Measurements from ENCODE around the gene ATP5F1A.
"Not testable (repeated sequence)": the region's sequence is repeated elsewhere in the genome, so short reads cannot be mapped to it uniquely, and the experiment has no call there.

Gene ATP5F1A

DNA sequence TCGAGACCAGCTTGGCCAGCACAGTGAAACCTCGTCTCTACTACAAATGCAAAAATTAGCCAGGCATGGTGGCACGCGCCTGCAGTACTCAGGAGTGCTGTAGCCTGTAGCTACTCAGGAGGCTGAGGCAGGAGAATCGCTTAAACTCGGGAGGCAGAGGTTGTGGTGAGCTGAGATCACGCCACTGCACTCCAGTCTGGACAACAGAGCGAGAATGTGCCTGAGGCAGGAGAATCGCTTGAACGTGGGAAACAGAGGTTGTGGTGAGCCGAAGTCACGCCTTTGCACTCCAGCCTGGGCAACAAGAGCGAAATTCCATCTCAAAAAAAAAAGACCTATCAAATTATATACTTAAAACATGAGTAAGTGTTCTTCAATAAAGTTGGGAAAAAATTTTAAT lies 50.7 kb downstream of the ATP5F1A start:
- DNase-seq (ENCODE audit: low read depth): not testable (repeated sequence)

DNA sequence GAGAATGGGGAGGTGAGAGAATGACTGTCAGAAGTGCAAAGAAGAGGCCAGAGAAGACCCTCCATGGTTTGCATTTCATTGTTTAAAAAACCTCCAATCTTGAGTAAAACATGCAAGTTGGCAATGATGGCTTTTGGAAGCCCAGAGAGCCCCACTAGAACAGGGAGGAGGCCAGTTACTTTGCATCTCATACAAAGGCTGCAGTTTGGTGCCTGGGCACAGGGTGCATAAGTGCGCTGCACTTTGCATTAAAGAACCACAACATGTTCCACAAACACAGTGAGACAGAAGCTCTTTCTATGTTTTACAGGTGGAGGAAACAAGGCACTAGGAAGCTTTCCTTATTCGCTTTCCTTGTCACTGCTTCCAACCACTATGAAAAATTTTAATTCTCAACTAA lies 51.4 kb downstream of the ATP5F1A start:
- no peak for DNase-seq (ENCODE audit: low read depth)

- no peak for DNase-seq (ENCODE audit: low read depth)
Observed at GRCh38 chr18:46046126-46046525, 52.0 kb downstream of the ATP5F1A start.

DNA sequence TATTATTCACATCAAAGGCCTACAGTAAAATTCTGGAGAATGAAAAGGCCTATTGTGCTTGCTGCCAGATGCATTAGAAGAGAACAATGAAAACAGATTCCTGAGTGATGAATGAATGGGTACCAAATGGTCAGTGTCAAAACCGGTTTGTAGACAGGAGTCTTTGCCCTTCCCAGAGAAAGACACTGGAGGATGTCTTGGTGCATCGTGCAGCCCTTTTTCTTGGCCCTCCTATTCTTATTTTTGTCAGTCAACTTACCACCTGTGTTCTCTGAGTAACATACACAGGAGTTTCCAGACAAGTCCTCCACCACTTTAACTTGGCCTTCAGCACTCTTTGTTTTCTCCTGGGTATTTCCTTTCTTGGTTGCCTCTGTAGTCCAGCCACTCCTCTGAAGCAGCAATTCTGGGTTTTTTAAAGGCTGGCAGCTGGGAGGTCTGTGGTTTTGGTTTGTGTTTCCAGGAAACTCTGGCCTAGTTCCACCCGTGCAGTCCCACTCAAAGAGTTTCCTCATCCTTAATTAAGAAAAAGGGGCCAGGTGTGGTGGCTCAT lies 55.4 kb downstream of the ATP5F1A start:
- DNase-seq (ENCODE audit: low read depth): peak; percentile 15

DNA sequence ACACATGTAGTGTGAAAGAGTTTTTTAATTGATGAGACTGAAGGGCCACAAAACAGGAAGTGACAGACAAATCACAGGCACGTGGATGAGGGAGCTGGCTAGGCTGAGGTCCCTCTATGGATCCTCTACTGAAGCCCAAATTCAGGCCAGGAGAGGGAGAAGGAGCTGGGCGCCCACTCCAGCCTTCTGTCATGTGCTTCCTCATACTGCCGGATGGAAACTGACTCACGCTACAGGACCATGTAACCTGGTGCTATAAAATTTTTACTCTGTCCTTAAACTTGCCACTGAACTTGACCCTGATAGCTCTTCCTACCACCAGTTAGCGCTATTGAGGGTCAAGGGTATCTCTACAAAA lies 57.4 kb downstream of the ATP5F1A start:
- DNase-seq (ENCODE audit: low read depth): no peak

- DNase-seq (ENCODE audit: low read depth): no peak
Observed at GRCh38 chr18:46040033-46040746, 57.9 kb downstream of the ATP5F1A start.

DNA sequence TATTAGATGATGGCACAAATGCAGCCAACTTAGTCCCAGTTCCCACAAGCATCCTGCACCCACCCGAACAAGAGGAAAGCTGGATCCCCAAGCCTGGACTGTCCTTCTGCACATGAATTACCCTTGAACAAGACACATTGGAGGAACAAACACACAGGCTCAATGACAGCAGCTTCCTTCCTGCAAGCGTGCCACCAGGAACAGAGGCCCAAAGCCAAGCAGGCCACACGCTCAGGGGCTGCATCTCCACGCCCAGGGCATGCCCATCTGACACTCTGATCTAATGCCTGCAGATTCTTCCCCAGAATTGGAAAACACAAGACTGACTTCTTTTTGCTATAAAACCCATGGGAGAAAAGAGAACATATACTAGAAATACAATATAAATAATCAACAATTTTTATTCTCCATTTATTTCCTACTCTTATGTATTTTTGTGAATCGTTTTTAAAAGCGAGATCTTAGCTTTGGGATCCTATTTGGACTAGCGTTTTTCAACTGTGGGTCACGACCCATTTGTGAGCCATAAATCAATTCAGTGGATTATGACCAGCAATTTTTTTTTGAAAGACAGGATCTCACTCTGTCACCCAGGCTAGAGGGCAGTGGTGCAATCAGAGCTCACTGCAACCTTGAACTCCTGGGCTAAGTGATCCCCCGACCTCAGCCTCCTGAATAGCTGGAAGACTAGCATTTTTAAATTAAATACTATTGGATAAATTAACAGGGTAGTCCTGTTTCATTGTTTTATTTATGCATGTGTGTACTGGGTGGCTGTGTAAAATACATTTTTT lies 60.4 kb downstream of the ATP5F1A start:
- DNase-seq (ENCODE audit: low read depth): no peak

DNA sequence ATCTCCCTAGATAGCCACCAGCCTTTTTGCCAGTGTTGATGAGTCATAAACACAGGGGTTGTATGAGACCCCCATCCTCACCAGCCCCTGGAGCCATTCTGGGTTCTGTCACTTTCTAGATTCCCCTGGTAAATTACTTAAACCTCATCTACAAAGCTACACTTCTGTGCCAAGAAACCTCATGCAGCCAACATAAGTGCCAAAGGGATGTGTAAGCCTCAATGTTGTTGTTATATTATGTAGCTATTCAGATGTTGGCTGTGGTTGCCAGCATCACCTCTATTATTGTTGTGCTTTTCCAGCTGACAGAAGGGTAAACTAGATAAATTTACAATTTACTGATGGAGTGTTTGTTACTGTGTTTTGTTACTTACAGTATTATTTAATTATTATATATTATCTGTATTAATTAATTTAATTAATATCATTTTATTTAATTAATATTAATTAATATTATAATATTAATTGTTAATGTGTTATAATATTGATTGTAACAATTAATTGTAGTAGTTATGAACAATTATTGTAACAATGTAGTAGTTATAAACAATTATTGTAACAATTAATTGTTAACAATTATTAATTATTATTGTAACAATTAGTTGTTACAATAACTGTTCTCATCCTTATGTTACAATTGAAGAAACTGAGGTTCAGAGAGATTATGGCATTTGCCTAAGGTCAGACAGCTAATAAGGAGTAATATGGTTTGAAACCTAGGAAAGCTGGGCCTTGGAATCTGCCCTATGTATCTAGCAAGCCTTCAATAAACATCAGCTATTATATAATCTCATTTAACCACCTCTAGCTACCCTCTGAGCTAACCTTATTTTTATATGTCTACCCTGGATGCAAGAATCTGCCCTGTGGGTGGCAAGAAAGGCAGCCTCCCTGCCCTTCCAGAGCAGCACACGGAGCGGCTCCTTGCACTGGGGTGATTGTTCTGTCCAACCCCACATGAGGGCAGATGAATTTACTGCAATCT lies 62.1 kb downstream of the ATP5F1A start:
- no peak for DNase-seq (ENCODE audit: low read depth)

GRCh38 chr18:46034230-46034629 lies 63.9 kb downstream of the ATP5F1A start:
- no peak for DNase-seq (ENCODE audit: low read depth)

GRCh38 chr18:46031741-46032140 lies 66.4 kb downstream of the ATP5F1A start:
- no peak for DNase-seq (ENCODE audit: low read depth)
